Thyroid gland (tissue), 4 donors: Measurements from ENCODE around the gene IQCE.

Experiments used
- POLR2A ChIP-seq, 2 donors: fragments of 450-650 bp; IDR thresholded peaks; one replicate each; pipeline ENCODE4 v1.6.1; 2017; ENCODE audit warnings: antibody characterized with exemption in 2 of 2, mild to moderate bottlenecking in 2 of 2, moderate library complexity in 1 of 2
- TF ChIP-seq, protein P1 (sequence below), 6 experiments: fragments of 200-600 bp in 3 of 6; fragments of 450-650 bp in 3 of 6; sonication (generic) in 3 of 6; IDR thresholded peaks; one replicate each; pipeline ENCODE4 v1.5.1; 2016 to 2019; ENCODE audit warnings: antibody characterized with exemption in 6 of 6, mild to moderate bottlenecking in 2 of 6, inconsistent platforms in 1 of 6, moderate library complexity in 1 of 6

GRCh38 chr7:2513702-2514101 is 45.1 kb upstream of the IQCE start:
- no peak for TF ChIP-seq POLR2A (IDR thresholded peaks at IDR 0.05)
- TF ChIP-seq, protein P1, sequence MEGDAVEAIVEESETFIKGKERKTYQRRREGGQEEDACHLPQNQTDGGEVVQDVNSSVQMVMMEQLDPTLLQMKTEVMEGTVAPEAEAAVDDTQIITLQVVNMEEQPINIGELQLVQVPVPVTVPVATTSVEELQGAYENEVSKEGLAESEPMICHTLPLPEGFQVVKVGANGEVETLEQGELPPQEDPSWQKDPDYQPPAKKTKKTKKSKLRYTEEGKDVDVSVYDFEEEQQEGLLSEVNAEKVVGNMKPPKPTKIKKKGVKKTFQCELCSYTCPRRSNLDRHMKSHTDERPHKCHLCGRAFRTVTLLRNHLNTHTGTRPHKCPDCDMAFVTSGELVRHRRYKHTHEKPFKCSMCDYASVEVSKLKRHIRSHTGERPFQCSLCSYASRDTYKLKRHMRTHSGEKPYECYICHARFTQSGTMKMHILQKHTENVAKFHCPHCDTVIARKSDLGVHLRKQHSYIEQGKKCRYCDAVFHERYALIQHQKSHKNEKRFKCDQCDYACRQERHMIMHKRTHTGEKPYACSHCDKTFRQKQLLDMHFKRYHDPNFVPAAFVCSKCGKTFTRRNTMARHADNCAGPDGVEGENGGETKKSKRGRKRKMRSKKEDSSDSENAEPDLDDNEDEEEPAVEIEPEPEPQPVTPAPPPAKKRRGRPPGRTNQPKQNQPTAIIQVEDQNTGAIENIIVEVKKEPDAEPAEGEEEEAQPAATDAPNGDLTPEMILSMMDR (IDR thresholded peaks at IDR 0.05) = no peak
